ENCODE results near the gene CRABP1. TPM values are rescaled to one million over a fixed set of nuclear protein-coding genes. Genes with fewer than 3 reads are reported as not detected.

The CRABP1 gene
- total RNA-seq, 1 donor from 2014 or later: not detected

- Mint-ChIP-seq H3K9me3 (no peaks in the 10 kb centered on the region), H3K27me3 (ENCODE audit: insufficient read depth) (peaks cover 2% of the 10 kb centered on the region), H3K36me3 (ENCODE audit: low read depth) (no peaks in the 10 kb centered on the region), H3K27ac (no peak overlapping the region), H3K4me1 (ENCODE audit: low read depth) (no peaks in the 10 kb centered on the region), H3K4me3 (no peak overlapping the region)
- DNase-seq (ENCODE audit: low spot score): no peak
- intact Hi-C loops (cut with micrococcal nuclease): no loop called here
Measured at GRCh38 chr15:78392430-78392829, 52.3 kb downstream of the CRABP1 start.

GRCh38 chr15:78393137-78393536 is 53.0 kb downstream of the CRABP1 start:
- H3K9me3 Mint-ChIP-seq: no peaks in the 10 kb centered on the region
- no peaks in the 10 kb centered on the region for H3K36me3 Mint-ChIP-seq (ENCODE audit: low read depth)
- DNase-seq (ENCODE audit: low spot score): no peak
- H3K27me3 Mint-ChIP-seq (ENCODE audit: insufficient read depth): no peaks in the 10 kb centered on the region
- H3K4me1 Mint-ChIP-seq (ENCODE audit: low read depth): no peaks in the 10 kb centered on the region
- no peak overlapping the region for H3K4me3 Mint-ChIP-seq
- no peak overlapping the region for H3K27ac Mint-ChIP-seq
- intact Hi-C loops (cut with micrococcal nuclease): no loop called here

GRCh38 chr15:78394026-78394425 is 53.9 kb downstream of the CRABP1 start:
- no peaks in the 10 kb centered on the region for H3K36me3 Mint-ChIP-seq (ENCODE audit: low read depth)
- H3K27me3 Mint-ChIP-seq (ENCODE audit: insufficient read depth): no peaks in the 10 kb centered on the region
- DNase-seq (ENCODE audit: low spot score): no peak
- H3K4me3 Mint-ChIP-seq: no peak overlapping the region
- intact Hi-C loops (cut with micrococcal nuclease): no loop called here
- no peaks in the 10 kb centered on the region for H3K9me3 Mint-ChIP-seq
- no peak overlapping the region for H3K27ac Mint-ChIP-seq
- H3K4me1 Mint-ChIP-seq (ENCODE audit: low read depth): no peaks in the 10 kb centered on the region

- Mint-ChIP-seq H3K9me3 (no peaks in the 10 kb centered on the region), H3K4me3 (no peak overlapping the region), H3K4me1 (ENCODE audit: low read depth) (no peaks in the 10 kb centered on the region), H3K27ac (no peak overlapping the region), H3K36me3 (ENCODE audit: low read depth) (no peaks in the 10 kb centered on the region), H3K27me3 (ENCODE audit: insufficient read depth) (no peaks in the 10 kb centered on the region)
- no peak for DNase-seq (ENCODE audit: low spot score)
- intact Hi-C loops (cut with micrococcal nuclease): no loop called here
Measured at GRCh38 chr15:78394981-78395616, 54.9 kb downstream of the CRABP1 start.

GRCh38 chr15:78396186-78396814 is 56.1 kb downstream of the CRABP1 start:
- H3K27ac Mint-ChIP-seq: no peak overlapping the region
- DNase-seq (ENCODE audit: low spot score): no peak
- H3K4me1 Mint-ChIP-seq (ENCODE audit: low read depth): no peaks in the 10 kb centered on the region
- H3K27me3 Mint-ChIP-seq (ENCODE audit: insufficient read depth): no peaks in the 10 kb centered on the region
- H3K9me3 Mint-ChIP-seq: no peaks in the 10 kb centered on the region
- H3K36me3 Mint-ChIP-seq (ENCODE audit: low read depth): no peaks in the 10 kb centered on the region
- intact Hi-C loops (cut with micrococcal nuclease): no loop called here
- no peak overlapping the region for H3K4me3 Mint-ChIP-seq

- H3K4me3 Mint-ChIP-seq: no peak overlapping the region
- no peaks in the 10 kb centered on the region for H3K36me3 Mint-ChIP-seq (ENCODE audit: low read depth)
- intact Hi-C loops (cut with micrococcal nuclease): no loop called here
- no peaks in the 10 kb centered on the region for H3K4me1 Mint-ChIP-seq (ENCODE audit: low read depth)
- H3K27ac Mint-ChIP-seq: no peak overlapping the region
- DNase-seq (ENCODE audit: low spot score): no peak
- no peaks in the 10 kb centered on the region for H3K9me3 Mint-ChIP-seq
- no peaks in the 10 kb centered on the region for H3K27me3 Mint-ChIP-seq (ENCODE audit: insufficient read depth)
Measured at GRCh38 chr15:78396976-78397375, 56.8 kb downstream of the CRABP1 start.

GRCh38 chr15:78397382-78397781 is 57.2 kb downstream of the CRABP1 start:
- Mint-ChIP-seq H3K4me3 (no peak overlapping the region), H3K36me3 (ENCODE audit: low read depth) (no peaks in the 10 kb centered on the region), H3K27ac (no peak overlapping the region), H3K27me3 (ENCODE audit: insufficient read depth) (peaks cover 2% of the 10 kb centered on the region), H3K9me3 (no peaks in the 10 kb centered on the region), H3K4me1 (ENCODE audit: low read depth) (no peaks in the 10 kb centered on the region)
- DNase-seq (ENCODE audit: low spot score): no peak
- intact Hi-C loops (cut with micrococcal nuclease): no loop called here

Other genes starting within 250 kb of the CRABP1 start
- not detected in 2 replicates for gene SH2D7, start 247.8 kb upstream of the CRABP1 start, total RNA-seq
- gene CIB2, start 208.9 kb upstream of the CRABP1 start, total RNA-seq: 1.2 and 1.9 TPM in 2 replicates
- 160 and 163 TPM in 2 replicates for gene IDH3A, start 191.0 kb upstream of the CRABP1 start, total RNA-seq
- gene ACSBG1, start 105.8 kb upstream of the CRABP1 start, total RNA-seq: 0.15 and 0.52 TPM in 2 replicates
- 68.4 and 70.8 TPM in 2 replicates for gene DNAJA4, start 75.8 kb upstream of the CRABP1 start, total RNA-seq
- gene SKIC8, start 40.7 kb upstream of the CRABP1 start, total RNA-seq: 54.3 and 57.3 TPM in 2 replicates
- gene IREB2, start 97.9 kb downstream of the CRABP1 start, total RNA-seq: 98.0 and 103 TPM in 2 replicates
- 1.2 and 1.4 TPM in 2 replicates for gene HYKK, start 167.2 kb downstream of the CRABP1 start, total RNA-seq
- 317 and 318 TPM in 2 replicates for gene PSMA4, start 200.1 kb downstream of the CRABP1 start, total RNA-seq
- 6.4 and 10.3 TPM in 2 replicates for gene CHRNA5, start 225.2 kb downstream of the CRABP1 start, total RNA-seq